Superior temporal gyrus (tissue), 1 donor: Measurements from ENCODE around the gene MMP17.
A peak's percentile ranks its signal among the peaks of the same experiment; 100 is the strongest.

Experiments
- DNase-seq: peaks from one replicate; pipeline ENCODE4 v3.0.0-alpha.2; 2016; ENCODE audit errors: extremely low spot score

Gene MMP17

DNA sequence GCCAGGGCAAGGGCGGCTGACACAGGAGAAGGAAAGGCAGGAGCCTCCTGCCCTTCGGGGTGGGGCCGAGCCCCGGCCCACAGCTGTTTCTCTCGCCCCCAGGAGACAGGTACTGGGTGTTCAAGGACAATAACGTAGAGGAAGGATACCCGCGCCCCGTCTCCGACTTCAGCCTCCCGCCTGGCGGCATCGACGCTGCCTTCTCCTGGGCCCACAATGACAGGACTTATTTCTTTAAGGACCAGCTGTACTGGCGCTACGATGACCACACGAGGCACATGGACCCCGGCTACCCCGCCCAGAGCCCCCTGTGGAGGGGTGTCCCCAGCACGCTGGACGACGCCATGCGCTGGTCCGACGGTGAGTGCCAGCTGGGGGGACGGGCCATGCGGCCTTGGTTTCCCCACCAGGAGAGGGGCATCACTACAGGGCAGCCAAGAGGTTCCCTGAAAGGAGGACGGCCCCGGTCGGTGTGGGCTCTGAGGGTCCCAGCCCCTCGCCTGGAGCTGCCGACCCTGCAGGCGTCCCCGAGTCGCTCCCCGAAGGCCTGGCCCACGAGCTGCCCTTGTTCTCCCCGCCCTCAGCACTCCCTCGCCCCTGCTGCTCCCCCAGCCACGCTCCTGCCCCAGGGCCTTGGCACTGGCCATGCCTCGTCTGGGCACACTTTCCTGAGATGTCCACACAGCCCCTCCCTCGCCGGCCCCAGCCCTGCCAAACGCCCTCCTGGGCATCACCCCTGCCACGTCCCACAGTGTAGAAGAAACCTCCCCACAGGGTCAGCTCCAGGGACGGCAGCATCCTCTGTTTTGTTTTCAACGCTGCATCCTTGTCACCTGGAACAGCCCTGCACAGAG, 21.7 kb downstream of the MMP17 start:
- no peak for DNase-seq

- peak; percentile 52 for DNase-seq
Observed at GRCh38 chr12:131850856-131851559, 22.8 kb downstream of the MMP17 start.

GRCh38 chr12:131851741-131852550, 23.8 kb downstream of the MMP17 start:
- no peak for DNase-seq

DNA sequence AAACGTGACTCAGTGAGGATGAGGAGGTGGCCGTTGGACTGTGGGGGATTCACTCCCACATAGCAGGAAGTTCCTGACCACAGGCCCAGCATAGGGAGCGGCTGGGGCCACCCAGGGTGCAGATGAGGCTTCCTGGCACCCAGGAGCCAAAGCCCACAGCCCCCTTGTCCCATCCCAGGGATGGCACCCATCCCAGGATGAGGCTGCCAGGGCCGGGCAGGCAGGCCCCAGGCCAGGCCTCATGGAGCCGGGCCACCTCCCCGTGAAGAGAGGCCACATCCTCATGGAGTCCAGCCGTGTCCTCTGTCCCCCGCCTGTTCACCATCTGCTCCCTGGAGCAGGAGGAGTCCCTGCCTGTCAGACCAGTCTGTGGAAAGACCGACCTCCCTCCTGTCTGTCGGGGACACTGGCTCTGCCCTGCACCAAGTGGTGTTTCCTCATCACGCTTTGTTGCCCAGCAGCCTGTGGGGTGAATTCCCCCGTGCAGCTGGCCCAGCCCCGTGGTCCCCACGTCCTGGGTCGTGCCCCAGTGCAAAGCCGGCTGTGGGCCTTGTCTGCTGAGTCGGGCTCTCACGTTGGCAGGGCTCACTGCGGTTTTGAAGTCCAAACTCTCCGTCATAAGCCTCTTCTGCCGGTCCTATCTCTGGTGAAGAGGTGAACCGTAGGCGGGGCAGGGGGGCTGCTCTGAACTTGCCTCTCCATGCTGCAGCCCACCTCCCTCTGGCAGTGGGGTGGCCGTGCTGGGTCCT, 24.5 kb downstream of the MMP17 start:
- no peak for DNase-seq

DNA sequence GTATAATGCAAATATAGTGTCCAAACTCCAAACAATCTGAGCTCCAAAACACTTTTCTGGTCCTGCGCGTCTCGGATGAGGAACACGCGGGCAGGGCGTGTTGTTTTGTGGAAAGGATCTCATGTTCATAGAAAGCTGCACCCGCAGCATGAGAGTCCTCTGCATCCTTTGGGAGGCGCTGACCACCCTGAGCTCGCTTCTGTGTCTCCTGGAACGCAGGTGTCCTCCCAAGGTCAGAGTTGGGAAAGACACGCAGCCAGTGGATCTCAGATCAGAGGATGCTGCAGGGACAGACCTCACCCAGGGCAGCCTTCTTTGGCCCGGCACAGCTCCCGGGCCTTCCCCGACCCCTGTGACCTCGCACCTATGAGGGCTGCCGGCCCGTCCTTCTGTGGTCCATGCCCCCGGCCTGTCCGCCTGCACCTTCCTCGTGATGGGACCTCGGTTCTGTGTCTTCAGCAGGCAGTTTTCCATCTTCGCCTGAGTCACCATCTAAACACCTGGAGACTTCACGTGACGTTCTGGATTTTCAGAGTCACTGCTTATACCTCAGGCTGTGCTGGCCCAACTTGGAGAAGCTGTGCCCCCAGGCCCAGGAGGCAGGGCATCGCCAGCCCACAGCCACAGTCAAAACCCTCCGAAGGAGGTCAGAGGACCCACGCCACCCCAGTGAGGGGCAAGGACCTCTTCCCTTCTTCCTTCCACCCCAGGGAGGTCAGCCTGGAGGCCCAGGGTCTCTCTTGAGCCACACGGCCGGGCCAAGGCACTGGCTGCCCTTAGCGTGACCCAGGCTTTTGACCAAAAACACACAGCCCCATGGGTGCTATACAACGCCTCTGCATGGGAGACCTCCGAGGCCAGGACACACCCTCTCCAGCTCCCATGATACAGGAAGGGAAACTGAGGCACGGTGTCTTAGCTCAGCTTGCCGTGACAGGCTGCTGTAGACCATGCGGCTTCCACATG, 25.9 kb downstream of the MMP17 start:
- DNase-seq, result no peak

DNA sequence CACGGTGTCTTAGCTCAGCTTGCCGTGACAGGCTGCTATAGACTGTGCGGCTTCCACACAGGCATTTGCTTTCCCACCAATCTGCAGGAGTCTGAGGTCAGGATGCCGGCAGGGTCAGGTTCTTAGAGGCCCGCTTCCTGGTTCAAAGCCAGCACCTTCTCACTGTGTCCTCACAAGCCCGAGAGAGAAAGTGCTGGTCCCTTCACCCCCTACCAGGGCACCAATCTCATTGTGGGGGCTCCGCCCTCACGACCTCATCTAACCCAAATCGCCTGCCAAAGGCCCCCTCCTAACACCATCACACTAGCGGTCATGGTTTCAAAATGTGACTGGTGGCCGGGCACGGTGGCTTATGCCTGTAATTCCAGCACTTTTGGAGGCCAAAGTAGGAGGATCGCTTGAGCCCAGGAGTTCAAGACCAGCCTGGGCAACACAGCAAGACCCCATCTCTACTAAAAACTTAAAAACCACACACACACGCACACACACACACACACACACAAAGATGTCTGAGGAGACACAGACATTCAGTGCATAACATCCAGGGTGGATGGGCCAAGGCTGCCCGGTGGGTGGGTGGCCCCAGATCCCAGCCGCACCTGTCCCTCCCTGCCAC, 26.8 kb downstream of the MMP17 start:
- no peak for DNase-seq

GRCh38 chr12:131855521-131856142, 27.4 kb downstream of the MMP17 start:
- DNase-seq, result no peak

DNA sequence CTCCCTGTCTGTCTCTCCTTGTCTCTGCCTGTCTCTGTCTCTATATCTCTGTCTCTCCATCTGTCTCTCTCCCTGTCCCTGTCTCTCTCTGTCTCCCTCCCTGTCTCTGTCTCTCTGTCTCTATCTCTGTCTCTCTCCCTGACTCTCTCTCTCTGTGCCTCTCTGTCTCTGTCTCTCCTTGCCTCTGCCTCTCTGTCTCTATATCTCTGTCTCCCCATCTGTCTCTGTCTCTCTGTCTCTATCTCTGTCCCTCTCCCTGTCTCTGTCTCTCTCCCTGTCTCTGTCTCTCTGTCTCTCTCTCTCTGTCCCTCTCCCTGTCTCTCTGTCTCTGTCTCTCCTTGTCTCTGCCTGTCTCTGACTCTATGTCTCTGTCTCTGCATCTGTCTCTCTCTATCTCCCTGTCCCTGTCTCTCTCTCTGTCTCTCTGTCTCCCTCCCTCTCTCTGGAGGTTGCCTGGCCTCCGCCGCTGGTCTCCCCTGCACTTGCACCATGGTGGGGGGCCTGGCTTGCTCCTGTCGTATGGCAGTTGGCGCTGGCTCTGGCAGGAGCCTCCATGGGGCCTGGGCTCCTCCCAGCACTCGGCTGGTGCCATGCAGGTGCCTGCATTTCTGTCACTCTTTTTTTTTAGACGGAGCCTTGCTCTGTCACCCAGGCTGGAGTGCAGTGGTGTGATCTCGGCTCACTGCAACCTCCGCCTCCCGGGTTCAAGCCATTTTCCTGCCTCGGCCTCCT, 28.3 kb downstream of the MMP17 start:
- no peak for DNase-seq

DNA sequence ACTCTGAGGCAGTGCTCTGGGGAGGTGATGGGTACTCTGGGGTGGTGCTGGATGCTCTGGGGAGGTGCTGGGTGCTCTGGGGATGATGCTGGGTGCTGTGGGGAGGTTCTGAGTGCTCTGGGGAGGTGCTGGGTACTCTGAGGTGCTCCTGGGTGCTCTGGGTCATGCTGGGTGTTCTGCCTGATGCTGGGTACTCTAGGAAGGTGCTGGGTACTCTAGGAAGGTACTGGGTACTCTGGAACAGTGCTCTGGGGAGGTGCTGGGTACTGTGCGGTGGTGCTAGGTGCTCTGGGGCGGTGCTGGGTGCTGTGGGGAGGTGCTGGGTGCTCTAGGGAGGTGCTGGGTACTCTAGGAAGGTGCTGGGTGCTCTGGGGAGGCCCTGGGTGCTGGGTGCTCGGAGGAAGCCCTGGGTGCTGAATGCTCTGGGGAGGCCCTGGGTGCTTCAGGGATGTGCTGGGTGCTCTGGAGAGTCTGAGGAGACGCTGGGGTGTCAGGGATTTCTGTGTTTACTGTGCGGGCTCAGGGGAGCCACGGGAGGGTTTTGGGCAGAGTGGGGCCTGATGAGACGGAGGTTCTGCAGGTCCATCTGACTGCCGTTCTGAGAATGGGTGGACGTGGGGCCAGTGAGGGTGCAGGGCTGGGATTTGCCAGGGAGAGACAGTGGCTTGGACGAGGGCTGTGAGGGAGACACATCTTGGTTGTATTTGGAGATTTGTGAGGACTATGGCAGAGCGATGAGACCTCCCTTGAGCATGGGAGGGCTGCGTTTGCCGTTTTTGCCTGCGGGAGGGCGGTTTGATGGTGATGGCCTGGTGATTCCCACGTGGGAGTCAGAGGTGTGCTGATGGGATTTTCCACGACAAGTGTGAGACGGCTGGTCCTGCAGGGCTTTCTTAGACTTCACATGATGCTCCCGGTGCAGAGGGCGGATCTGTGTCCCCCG, 30.0 kb downstream of the MMP17 start:
- DNase-seq, result no peak

DNA sequence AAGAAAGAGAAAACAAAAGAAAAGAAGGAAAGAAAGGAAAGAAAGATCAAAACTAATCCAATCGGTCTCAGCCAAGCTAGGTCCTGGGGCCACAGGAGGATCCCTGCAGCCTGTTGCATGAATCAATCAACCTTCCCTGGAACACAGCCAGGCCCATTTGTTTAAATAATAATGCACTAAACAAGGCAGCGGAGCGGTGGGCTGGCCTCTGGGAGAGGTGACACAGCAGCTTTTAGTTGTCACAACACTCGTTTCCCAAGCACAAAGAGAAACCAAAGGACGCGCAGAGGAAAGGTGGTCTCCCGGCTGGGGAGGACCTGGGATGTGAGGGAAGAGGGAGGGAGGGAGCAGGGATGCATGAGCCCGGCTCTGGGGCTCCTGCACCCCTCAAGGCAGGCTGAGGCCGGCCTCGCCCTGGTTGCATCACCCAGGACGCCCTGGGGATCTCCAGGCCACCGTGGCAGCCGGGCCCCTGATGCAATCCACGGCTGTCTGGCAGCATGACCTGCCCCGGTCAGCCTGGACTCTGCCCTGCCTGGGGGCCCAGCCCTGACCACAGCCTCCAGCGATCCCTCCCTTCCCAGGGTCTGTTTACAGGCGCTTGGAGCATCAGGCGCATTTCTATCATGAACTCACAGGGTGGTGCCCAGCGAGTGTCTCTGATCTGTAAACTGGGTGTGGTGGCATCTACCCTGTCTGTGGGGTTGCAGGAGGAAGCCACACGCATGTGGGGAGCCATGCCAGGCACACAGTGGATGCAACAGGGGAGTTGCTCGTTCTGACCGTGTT, 32.5 kb downstream of the MMP17 start:
- no peak for DNase-seq

- DNase-seq, result no peak
Observed at GRCh38 chr12:131861261-131862083, 33.3 kb downstream of the MMP17 start.

DNA sequence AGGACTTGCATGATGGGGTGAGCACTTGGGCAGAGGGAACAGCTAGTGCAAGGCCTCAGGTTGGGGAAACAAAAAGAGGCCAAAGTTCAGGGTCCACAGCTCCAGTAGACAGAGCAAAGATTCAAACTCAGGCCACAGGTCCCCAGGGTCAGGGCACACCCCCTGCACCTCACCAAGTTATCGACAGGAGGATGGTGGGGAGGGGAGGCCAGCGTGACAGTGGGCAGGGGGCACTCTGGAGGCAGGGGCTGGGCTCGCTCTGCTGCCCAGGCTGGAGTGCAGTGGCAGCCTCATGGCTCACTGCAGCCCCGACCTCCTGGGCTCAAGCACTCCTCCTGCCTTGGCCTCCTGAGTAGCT, 33.9 kb downstream of the MMP17 start:
- DNase-seq, result no peak

- no peak for DNase-seq
Observed at GRCh38 chr12:131862600-131862993, 34.4 kb downstream of the MMP17 start.

GRCh38 chr12:131862994-131863710, 35.0 kb downstream of the MMP17 start:
- no peak for DNase-seq

GRCh38 chr12:131863711-131864396, 35.7 kb downstream of the MMP17 start:
- DNase-seq, result no peak
